Esophagus squamous epithelium (tissue), 4 donors: ENCODE results near the gene YEATS2.

Experiments used
- CTCF ChIP-seq, 6 experiments: fragments of 450-650 bp in 4 of 6; fragments of 200-600 bp in 2 of 6; sonication (generic) in 2 of 6; IDR thresholded peaks; one replicate each; pipeline ENCODE4 v1.5.1; 2016 to 2019; ENCODE audit warnings: antibody characterized with exemption in 6 of 6, mild to moderate bottlenecking in 4 of 6, moderate library complexity in 4 of 6
- POLR2A ChIP-seq, 4 donors: fragments of 450-650 bp; IDR thresholded peaks; one replicate each; pipeline ENCODE4 v1.6.1; 2017; ENCODE audit warnings: antibody characterized with exemption in 4 of 4, mild to moderate bottlenecking in 4 of 4, moderate library complexity in 3 of 4

- TF ChIP-seq CTCF (IDR thresholded peaks at IDR 0.05) (no peak), POLR2A (IDR thresholded peaks at IDR 0.05) (no peak)
Measured at GRCh38 chr3:183837894-183838293, 140.3 kb downstream of the YEATS2 start.
